Measurements from ENCODE around the gene ATP6V1D.
A peak's percentile ranks its signal among the peaks of the same experiment; 100 is the strongest.
"Not testable (repeated sequence)": the region's sequence is repeated elsewhere in the genome, so short reads cannot be mapped to it uniquely, and the experiment has no call there.

The ATP6V1D gene

GRCh38 chr14:67359775-67360469 is at the start of gene ATP6V1D, which contains the start of gene EIF2S1:
Gene ATP6V1D (minus strand): TSS chr14:67359804. CDS start chr14:67359698, 106 bp downstream.
Gene EIF2S1 (plus strand): TSS chr14:67360328. CDS start chr14:67364768, 4,440 bp downstream.
- peak; percentile 84 for DNase-seq

- DNase-seq, result not testable (repeated sequence)
Measured at GRCh38 chr14:67408122-67408801, 48.7 kb upstream of the ATP6V1D start.

- no peak for DNase-seq
Measured at GRCh38 chr14:67405771-67406170, 46.2 kb upstream of the ATP6V1D start.

GRCh38 chr14:67400434-67400833 is 40.8 kb upstream of the ATP6V1D start:
- DNase-seq, result no peak

- no peak for DNase-seq
Measured at GRCh38 chr14:67397536-67397935, 37.9 kb upstream of the ATP6V1D start.

- no peak for DNase-seq
Measured at GRCh38 chr14:67396381-67396970, 36.9 kb upstream of the ATP6V1D start.

GRCh38 chr14:67395876-67396189 is 36.2 kb upstream of the ATP6V1D start:
- DNase-seq, result no peak

- DNase-seq, result no peak
Measured at GRCh38 chr14:67395086-67395875, 35.7 kb upstream of the ATP6V1D start.

- DNase-seq, result no peak
Measured at GRCh38 chr14:67393689-67394088, 34.1 kb upstream of the ATP6V1D start.

GRCh38 chr14:67392800-67393199 is 33.2 kb upstream of the ATP6V1D start:
- no peak for DNase-seq

- DNase-seq, result no peak
Measured at GRCh38 chr14:67392123-67392522, 32.5 kb upstream of the ATP6V1D start.

GRCh38 chr14:67391268-67391667 is 31.7 kb upstream of the ATP6V1D start:
- DNase-seq, result no peak

- no peak for DNase-seq
Measured at GRCh38 chr14:67389811-67390534, 30.4 kb upstream of the ATP6V1D start.

- no peak for DNase-seq
Measured at GRCh38 chr14:67389275-67389674, 29.7 kb upstream of the ATP6V1D start.

- DNase-seq, result no peak
Measured at GRCh38 chr14:67387195-67387594, 27.6 kb upstream of the ATP6V1D start.

- no peak for DNase-seq
Measured at GRCh38 chr14:67385618-67386017, 26.0 kb upstream of the ATP6V1D start.

GRCh38 chr14:67385120-67385519 is 25.5 kb upstream of the ATP6V1D start:
- no peak for DNase-seq

- no peak for DNase-seq
Measured at GRCh38 chr14:67377916-67378315, 18.3 kb upstream of the ATP6V1D start.

GRCh38 chr14:67373347-67373746 is 13.7 kb upstream of the ATP6V1D start:
- DNase-seq, result no peak

- no peak for DNase-seq
Measured at GRCh38 chr14:67372833-67373232, 13.2 kb upstream of the ATP6V1D start.

- no peak for DNase-seq
Measured at GRCh38 chr14:67371247-67372148, 11.9 kb upstream of the ATP6V1D start.

GRCh38 chr14:67370830-67371229 is 11.2 kb upstream of the ATP6V1D start:
- no peak for DNase-seq
